DMS153 treated with DMSO at 0.1 percent for 48 hours (cell line): Measurements from ENCODE around the gene NOVA2.
A peak's percentile ranks its signal among the peaks of the same experiment; 100 is the strongest.

Experiments used
- DNase-seq: peaks from one replicate; lab custom pipeline; 2025; ENCODE audit not compliant: unreplicated experiment; lab: John Stamatoyannopoulos, UW

Gene NOVA2

DNA sequence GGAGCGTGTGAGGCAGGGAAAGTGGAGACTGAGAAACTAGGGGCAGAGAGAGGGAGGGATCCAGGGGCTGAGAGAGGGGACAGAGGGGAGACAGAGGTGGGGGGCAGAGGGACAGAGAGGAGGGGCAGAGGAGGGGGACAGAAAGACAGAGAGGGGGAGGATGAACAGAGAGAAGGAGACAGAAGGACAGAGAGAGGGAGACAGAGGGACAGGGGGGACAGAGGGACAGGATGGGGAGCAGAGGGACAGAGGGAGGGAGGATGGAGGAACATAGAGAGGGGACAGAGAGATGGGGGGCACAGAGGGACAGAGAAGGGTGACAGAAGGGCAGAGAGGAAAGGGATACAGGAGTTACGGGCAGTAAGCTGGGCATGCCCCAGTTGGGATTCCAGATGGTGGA, 44.4 kb downstream of the NOVA2 start:
- DNase-seq = no peak

DNA sequence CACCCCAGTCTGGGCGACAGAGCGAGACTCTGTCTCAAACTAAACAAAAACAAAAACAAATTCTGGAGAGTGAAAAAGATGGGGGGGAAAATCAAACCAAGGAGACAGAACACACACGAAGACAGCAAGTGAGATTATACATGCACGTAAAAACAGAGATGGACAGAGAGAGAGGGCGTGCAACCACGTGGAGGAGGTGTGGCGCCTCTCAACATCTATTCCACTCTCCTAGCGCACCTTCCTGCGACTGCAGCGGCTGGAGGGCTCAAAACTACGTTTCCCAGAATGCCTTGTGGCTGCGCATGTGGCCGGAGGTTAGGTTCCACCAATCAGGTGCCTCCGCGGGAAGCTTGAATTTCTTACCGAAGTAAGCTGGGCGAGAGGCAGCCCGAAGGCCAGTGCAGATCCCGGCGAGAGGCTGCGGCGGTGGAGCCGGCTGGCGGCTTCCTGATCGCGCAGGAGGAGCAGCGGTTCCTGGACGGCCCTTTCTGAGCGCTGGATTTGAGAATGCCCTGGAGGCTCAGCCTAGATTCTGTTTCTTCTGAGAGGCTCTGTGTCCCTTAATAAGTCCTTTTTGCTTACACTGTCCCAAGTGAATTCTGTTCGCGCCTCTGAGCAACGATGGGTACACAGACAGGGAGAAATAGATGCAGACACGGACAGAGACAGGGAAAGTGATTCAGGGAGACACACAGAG, 46.0 kb downstream of the NOVA2 start:
- DNase-seq = peak; percentile 88

DNA sequence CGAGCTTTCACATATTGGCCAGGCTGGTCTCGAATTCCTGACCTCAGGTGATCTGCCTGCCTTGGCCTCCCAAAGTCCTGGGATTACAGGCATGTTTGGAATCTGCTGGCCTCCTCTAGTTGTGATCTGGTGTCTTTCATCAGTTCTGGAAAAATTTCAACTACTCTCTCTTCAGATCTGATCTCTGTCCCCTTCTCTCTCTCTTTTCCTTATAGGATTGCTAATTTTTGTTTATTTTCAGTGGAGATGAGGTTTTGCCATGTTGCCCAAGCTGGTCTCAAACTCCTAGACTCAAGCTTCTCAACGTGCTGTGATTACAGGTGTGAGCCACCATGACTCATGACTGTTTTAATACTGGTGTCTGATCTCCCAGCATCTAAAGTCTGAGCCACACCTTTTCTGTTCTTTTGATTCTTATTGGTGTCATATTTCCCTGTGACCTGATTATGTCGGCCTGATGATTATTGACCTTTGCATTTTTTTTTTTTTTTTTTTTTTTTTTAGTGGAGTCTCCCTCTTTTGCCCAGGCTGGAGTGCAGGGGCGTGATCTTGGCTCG, 48.7 kb downstream of the NOVA2 start:
- no peak for DNase-seq

DNA sequence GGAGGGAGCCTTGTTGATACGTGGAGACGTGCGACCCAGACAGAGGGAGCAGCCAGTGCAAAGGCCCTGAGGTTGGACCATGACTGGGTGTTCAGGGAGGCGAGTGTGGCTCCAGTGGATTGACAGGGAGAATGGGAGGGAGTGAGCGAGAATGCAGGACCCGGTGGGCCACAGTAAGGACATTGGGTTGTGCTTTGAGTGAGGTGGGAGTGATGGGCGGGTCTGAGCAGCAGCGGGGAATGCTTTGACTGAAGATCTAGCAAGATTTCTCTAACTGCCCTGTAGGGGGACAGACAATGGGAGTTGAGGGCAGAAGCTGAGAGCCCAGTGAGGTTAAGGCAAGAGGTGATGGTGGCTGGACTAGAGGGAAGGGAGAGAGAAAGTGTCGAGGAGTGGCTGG, 51.4 kb downstream of the NOVA2 start:
- no peak for DNase-seq

DNA sequence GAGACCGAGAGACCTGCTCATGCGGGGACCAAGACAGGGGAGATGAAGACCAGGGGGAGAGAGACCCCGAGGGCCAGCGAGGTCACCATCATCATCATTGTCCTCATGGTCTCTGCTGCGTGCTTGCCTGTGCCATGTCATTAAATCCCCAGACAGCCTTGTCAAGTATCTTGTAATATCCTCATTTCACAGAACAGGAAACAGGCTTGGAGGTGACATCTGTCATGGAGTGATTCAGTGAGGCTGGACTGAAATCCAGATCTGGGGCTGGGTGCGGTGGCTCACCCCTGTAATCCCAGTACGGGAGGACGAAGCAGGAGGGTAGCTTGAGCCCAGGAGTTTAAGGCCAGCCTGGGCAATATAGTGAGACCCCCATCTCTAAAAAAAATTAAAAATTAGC, 53.2 kb downstream of the NOVA2 start:
- no peak for DNase-seq

DNA sequence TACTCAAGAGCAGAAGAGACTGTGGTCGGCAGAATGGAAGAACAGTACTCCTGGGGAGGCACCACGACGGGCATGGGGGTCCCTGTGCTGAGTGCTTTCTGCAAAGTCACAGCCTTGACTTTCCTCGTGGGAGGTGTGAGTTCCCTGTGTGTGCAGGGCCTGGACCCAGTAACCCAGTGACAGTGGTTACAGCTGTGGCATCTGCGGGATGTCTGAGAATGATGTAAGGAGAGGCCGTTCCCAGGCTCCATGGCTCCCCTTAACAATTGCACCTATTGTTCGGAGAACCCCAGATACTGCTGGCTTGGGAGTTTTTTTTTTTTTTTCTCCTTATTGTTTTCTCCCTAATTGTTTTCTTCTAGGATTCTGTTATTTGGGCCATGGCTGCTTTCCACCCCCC, 54.0 kb downstream of the NOVA2 start:
- no peak for DNase-seq

DNA sequence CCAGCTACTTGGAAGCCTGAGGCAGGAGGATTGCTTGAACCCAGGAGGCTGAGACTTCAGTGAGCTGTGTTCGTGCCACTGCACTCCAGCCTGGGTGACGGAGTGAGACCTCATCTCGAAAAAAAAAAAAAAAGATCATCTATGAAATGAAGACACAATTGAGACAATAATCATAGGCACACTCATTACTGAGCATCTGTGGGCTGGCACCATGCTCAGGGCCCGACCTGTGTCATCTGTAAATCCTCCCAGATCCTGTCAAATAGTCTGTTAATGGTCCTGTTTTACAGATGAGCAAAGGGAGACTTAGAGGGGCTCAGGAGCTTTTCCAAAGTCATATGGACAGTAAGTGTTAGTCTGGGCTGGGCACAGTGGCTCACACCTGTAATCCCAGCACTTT, 54.9 kb downstream of the NOVA2 start:
- DNase-seq = no peak

DNA sequence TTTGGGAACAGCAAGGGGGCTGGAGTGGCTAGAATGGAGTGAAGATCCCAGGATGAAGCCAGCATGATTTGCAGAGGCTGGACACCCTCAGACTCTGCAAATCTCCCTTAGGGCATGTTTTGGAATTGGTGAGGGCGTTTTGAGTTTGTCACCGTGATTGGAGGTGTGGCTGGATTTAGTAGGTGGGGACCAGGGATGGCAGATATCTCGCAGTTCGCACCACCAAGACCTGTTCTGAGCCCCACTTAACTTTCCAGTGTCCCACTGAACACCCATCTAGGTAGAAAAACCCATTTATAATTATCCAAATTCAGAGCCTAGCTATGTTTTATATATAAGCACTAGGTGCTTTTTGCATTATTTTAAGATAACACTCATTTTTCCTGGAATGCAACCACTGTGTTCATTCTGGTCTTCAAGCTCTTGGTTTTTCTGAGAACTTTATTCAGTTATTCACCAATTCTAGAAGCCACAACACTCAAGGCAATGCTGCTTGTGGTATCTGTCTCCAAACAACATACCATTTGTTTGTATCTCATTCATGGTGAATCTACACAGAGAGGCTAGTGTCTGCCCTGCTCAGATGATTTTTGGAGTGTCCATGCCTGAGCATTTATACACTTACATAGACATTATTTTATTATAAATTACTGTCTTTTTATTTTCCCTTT, 56.1 kb downstream of the NOVA2 start:
- DNase-seq = no peak

DNA sequence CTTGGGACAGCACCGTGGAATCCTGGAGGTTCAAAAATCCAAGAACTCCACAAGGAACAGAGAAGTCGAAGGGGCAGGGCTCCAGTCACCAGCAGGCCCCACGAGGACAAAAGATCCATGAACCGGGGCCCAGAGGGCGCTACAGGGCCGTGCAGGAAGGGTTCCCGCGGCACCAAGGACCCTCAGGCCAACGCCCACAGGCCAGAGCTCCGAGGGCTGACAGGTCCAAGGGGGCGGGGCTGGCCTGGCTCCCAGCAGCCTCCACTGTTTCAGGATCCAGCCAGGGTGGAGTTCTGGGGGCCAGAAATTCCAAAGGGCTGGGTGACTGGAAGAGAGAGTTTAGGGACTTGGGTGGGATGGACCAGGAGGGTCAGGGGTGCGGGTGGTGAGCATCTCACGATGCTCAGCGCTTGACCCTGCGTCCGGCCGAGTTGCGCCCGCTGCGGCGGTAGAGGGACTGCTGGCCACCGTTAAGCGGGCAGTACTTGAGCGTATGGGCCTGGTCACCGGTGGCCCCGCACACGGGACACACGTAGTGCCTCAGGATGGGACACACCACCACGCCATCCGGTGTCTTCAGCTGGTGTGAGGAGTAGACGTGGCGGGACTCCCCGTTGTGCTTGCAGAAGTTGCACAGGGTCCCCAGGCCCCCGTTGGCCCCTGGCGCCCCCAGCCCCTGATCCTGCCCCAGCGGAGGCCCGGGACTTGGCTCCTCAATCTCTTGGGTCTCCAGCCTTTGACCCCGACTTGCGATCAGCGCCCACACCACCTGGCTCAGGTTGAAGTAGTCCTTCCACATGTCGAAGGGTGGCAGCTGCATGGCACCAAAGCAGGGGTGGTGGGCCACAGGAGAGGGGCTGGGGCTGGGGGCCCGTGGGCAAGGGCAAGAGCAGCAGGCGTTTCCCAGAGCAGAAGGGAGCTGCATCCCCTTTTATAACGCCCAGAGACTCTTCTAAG, 59.5 kb downstream of the NOVA2 start, which contains the start of gene NANOS2:
NANOS2 (minus strand) TSS at position 905 of the 957 bp plus-strand sequence; CDS start at position 820, 85 bp downstream.
- DNase-seq = no peak

DNA sequence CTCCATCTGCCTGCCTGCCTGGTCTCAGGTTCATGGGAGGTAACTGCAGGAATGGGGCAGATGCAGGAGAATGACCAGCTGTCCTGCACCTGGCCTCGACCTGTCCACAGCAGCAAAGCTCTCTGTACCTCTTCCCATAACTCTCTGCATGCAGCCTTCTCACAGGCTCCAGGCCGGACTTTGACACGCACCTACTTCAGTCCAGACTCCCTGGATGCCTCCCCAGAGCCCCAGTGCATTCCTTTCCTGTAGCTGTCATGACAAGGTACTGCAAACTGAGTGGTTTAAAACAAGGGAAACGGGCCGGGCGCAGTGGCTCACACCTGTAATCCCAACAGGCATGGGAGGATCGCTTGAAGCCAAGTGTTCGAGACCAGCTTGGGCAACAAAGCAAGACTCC, 62.4 kb downstream of the NOVA2 start:
- no peak for DNase-seq

DNA sequence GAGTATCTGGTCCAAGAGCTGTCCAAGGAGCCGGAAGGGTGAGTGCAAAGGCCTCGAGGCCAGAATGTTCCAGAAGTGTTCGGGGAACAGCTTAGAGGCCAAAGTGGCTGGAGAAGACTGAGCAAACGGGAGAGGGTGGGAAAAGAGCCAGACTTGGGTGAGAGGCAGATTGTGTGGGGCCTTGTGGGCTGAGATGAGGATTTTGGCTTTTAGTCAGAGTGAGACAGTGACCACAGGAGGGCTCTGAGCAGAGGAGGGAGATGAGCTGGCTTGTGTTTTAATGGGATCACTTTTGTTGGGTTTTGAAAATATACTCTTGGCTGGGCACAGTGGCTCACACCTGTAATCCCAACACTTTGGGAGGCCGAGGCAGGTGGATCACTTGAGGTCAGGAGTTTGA, 64.7 kb downstream of the NOVA2 start:
- no peak for DNase-seq

DNA sequence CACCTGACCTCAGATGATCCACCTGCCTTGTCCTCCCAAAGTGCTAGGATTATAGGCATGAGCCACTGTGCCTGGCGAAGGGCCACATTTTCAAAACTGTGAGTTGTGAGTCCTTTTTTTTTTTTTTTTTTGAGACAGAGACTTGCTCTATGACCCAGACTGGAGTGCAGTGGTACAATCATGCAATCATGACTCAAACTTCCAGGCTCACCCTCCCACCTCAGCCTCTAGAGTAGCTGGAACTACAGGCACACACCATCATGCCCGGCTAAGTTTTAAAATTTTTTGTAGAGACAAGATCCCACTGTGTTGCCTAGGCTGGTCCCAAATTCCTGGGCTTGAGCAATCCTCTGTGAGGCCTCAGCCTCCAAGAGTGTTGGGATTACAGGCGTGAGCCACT, 67.4 kb downstream of the NOVA2 start:
- no peak for DNase-seq

DNA sequence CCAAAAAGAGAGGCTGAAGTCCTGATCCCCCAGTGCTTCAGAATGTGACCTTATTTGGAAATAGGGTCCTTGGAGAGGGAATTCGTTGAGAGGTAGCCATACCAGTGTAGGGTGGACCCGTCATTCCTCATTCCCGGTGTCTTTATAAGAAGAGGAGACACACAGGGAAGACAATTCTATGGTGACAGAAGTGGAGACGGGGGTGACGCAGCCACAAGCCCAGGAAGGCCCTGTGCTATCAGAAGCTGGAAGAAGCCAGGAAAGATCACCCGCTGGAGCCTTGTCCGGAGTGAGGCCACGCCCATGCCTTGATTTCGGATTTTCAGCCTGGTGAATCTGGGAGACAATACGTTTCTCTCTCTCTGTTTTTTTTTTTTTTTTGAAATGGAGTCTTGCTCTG, 68.7 kb downstream of the NOVA2 start:
- no peak for DNase-seq

DNA sequence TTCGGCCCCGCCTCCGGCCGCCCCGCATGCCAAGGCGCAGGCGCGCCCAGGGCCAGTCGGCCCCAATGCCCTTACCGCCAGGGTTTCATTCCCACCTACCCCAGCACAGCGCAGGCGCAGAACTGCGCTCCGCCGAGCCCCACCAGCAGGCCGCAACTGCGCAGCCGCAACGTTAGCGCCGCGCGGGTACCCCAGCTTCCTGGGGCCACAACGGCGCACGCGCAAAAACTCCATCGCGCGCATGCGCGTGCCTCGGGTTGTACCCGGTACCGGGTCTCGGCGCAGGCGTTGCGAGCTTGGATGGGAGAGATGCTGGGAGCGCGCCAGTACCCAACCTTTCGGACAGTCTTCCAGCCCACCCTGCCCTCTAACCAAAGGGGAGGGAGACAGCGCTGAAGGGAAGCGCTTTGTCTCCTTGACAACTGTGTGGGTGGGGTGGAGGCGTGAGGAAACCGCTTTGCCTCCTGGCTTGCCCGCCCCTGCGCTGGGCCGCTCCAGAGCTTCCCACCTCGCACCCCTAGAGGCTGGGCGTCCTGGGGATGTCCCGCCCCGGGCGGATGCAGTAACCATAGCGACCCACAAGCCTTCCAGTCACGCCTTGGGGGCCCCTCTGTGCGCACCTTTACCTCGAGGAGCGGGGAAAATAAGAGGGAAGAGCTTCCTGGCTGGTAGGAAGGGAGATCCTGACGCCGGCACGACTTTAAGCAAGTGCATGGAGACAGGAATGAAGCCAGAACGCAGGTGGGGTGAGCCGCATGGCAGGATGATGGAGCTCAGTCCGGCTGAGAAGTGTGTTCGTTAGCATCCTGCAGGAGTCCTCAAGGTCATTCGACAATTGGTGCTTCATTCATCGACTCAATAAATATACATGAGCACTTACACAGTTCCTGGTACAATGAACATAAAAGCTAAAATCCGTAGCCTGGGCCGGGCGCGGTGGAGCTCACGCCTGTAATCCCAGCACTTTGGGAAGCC, 70.7 kb downstream of the NOVA2 start:
- peak; percentile 99 for DNase-seq

DNA sequence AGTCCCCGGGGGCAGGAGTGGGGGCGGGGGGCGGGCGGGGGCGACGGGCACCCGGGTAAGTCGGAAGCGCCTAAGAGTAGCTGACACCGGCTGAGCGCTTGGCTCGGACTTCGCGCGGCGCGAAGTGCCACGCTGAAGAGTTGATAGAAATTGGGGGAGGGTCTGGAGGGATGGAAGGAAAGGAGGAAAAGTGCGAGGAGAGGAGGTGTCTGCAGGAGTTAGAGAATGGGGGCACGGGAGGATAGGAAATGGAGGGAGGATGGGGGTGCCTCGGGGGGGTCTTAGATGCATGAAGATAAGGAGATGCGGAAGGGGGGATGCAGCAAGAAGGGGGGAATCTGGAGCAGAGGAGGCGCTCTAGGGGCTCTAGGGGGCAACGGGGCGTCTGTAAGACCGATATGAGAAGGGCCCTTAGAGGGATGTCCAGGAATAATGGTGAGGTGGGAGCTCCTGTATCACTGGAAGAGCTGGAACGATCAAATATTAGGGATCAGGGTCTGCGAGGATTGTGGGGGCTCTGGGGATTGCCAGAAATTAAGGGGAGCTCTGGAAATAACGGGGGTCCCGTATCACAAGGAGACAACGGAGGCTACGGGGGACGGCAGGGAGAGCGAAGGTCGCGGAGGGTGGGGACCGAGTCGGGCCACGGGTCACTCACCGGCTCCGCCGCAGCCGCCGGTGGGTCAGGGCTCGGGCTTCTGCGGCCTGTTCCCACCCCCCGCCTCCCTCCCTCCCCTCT, 71.6 kb downstream of the NOVA2 start, which contains the start of gene MYPOP:
MYPOP (minus strand) TSS at position 702 of the 739 bp plus-strand sequence. CDS start 840 bp downstream, outside the sequence.
- no peak for DNase-seq

DNA sequence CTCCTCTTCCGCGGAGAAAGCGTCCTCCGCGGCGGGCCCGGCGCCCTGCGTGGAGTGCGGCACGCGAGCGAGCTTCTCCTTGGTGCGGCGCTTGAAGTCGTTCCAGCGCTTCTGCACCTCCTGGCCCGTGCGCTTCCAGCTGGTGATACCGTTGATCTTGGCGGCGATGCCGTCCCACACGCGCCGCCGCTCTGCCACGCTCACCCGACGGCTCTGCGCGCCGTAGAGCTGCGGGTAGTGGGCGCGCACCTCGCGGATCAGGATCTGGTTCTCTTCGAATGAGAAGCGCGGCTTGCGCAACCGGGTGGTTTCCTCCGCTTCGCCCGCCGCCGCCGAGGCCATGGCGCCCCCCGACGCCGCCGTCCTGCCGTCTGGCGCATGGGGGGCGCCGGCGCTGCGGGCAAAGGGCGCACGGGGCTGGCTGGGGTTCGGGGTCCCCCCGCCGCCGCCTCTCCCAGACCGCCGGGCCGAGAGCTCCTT, 72.2 kb downstream of the NOVA2 start:
- no peak for DNase-seq

DNA sequence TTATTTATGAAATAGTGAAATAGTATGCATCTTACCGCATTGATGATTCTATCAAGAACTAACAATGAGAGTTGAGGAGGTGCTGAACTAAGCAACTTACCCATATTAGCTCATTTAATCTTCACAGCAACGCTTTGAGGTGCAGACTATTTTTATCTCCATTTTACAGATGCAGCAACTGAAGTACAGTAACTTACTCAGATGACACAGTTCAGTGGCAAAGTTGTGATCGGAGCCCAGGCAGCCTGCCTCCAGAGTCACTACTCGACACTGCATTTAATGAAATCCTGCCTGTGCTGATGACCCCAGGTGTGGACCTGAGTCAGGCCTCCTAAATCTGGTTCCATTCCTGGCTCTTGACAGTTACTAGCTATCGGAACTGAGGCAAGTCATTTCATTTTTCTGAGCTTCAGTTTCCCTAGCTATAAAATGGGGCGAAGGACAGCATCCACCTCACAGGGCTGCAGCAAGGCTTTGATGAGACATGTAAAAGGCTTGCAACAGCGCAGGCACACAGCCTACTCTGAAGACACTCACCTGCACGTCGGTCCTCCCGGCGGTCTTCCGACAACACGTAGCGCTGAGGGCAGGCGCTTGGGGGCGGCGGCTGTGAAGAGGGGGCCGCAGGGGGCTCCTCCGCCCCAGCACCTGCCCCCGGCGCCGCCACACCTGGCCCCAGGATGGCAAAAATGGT, 72.8 kb downstream of the NOVA2 start:
- no peak for DNase-seq

DNA sequence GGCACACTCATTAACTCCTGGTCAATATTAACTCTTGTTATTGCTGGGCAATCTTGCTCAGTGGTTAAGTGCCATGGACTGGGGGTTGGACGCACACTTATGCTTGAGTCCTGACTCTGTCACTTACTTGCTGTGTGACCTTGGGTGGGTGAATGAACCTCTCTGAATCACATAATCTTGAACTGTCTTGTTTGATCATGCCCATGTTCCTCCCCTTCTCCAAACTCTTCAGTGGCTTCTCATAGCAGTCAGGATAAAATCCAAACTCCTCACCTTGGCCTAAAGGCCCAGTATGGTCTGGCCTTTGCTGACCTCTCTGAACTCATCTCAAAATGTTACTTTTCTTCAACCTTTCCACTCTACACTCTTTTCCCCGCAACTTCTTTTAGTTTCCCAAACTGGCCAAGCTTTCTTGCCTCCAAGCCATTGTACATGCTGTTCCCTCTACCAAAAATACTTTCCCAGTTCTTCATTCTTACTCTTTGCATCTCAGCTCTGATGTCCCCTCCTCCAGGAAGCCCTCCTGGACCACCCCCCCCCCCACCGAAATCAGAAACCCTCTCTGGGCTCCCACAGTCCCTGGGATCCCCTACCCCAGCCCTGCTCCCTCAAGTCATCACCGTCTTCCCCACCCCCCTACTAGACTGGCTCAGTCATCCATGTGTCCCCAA, 73.6 kb downstream of the NOVA2 start:
- no peak for DNase-seq
